ENCODE results near the gene C1QTNF1. TPM values are rescaled to one million over a fixed set of nuclear protein-coding genes. Genes with fewer than 3 reads are reported as not detected.

The C1QTNF1 gene
- total and polyA plus RNA-seq, 2 experiments from 2014 or later: 9.5 to 13.3 TPM

GRCh38 chr17:79031996-79032875, 8.3 kb downstream of the C1QTNF1 start:
- DNase-seq (ENCODE audit: low spot score): no peak
- Histone ChIP-seq H3K4me1 (ENCODE audit: insufficient read depth) (peaks cover 12% of the 10 kb centered on the region), H2AFZ (no peak overlapping the region), H3K79me2 (no peaks in the 10 kb centered on the region), H3K9me3 (ENCODE audit: low read depth) (no peaks in the 10 kb centered on the region), H3K9me2 (replicated peaks; ENCODE audit: insufficient read depth) (no peaks in the 10 kb centered on the region), H3K4me3 (no peak overlapping the region), H4K20me1 (ENCODE audit: insufficient read depth, poor library complexity, severe bottlenecking) (no peaks in the 10 kb centered on the region), H3K27ac (no peak overlapping the region), H3K36me3 (replicated peaks; ENCODE audit: insufficient read depth, low read depth) (no peaks in the 10 kb centered on the region), H3K4me2 (no peak overlapping the region), H3K27me3 (no peaks in the 10 kb centered on the region)
- TF ChIP-seq EZH2 (IDR thresholded peaks at IDR 0.05; ENCODE audit: borderline replicate concordance) (no peak), CTCF (IDR thresholded peaks at IDR 0.05; ENCODE audit: poor library complexity) (no peak), EZH2phosphoT487 (IDR thresholded peaks at IDR 0.05; ENCODE audit: low read depth, severe bottlenecking, unreplicated experiment) (no peak)
- 84% methylated on average over 26 of the region's 26 CpGs for WGBS (ENCODE audit: low lambda C conversion rate, missing lambda C conversion rate)

GRCh38 chr17:79033046-79033616, 9.2 kb downstream of the C1QTNF1 start:
- 90% methylated on average over 9 of the region's 9 CpGs for WGBS (ENCODE audit: low lambda C conversion rate, missing lambda C conversion rate)
- no peaks in the 10 kb centered on the region for H4K20me1 ChIP-seq (ENCODE audit: insufficient read depth, poor library complexity, severe bottlenecking)
- DNase-seq (ENCODE audit: low spot score): no peak
- no peaks in the 10 kb centered on the region for H3K27me3 ChIP-seq
- peaks cover 3% of the 10 kb centered on the region for H3K4me1 ChIP-seq (ENCODE audit: insufficient read depth)
- TF ChIP-seq EZH2 (IDR thresholded peaks at IDR 0.05; ENCODE audit: borderline replicate concordance) (no peak), EZH2phosphoT487 (IDR thresholded peaks at IDR 0.05; ENCODE audit: low read depth, severe bottlenecking, unreplicated experiment) (no peak), CTCF (IDR thresholded peaks at IDR 0.05; ENCODE audit: poor library complexity) (no peak)
- H3K4me2 ChIP-seq: no peak overlapping the region
- no peak overlapping the region for H2AFZ ChIP-seq
- H3K9me2 ChIP-seq (replicated peaks; ENCODE audit: insufficient read depth): no peaks in the 10 kb centered on the region
- H3K36me3 ChIP-seq (replicated peaks; ENCODE audit: insufficient read depth, low read depth): no peaks in the 10 kb centered on the region
- no peak overlapping the region for H3K4me3 ChIP-seq
- H3K27ac ChIP-seq: no peak overlapping the region
- no peaks in the 10 kb centered on the region for H3K79me2 ChIP-seq
- H3K9me3 ChIP-seq (ENCODE audit: low read depth): no peaks in the 10 kb centered on the region

GRCh38 chr17:79033741-79034501, 10.0 kb downstream of the C1QTNF1 start:
- H2AFZ ChIP-seq: no peak overlapping the region
- no peak overlapping the region for H3K4me3 ChIP-seq
- TF ChIP-seq CTCF (IDR thresholded peaks at IDR 0.05; ENCODE audit: poor library complexity) (no peak), EZH2phosphoT487 (IDR thresholded peaks at IDR 0.05; ENCODE audit: low read depth, severe bottlenecking, unreplicated experiment) (no peak), EZH2 (IDR thresholded peaks at IDR 0.05; ENCODE audit: borderline replicate concordance) (no peak)
- H4K20me1 ChIP-seq (ENCODE audit: insufficient read depth, poor library complexity, severe bottlenecking): no peaks in the 10 kb centered on the region
- no peaks in the 10 kb centered on the region for H3K79me2 ChIP-seq
- no peak overlapping the region for H3K4me2 ChIP-seq
- H3K4me1 ChIP-seq (ENCODE audit: insufficient read depth): no peaks in the 10 kb centered on the region
- DNase-seq (ENCODE audit: low spot score): no peak
- H3K36me3 ChIP-seq (replicated peaks; ENCODE audit: insufficient read depth, low read depth): no peaks in the 10 kb centered on the region
- 82% methylated on average over 28 of the region's 28 CpGs for WGBS (ENCODE audit: low lambda C conversion rate, missing lambda C conversion rate)
- H3K27me3 ChIP-seq: no peaks in the 10 kb centered on the region
- H3K9me2 ChIP-seq (replicated peaks; ENCODE audit: insufficient read depth): no peaks in the 10 kb centered on the region
- no peak overlapping the region for H3K27ac ChIP-seq
- no peaks in the 10 kb centered on the region for H3K9me3 ChIP-seq (ENCODE audit: low read depth)

Measured in hepatocyte (in vitro differentiated cells).